ENCODE data around the gene SUMO2. TPM values are rescaled to one million over a fixed set of nuclear protein-coding genes. Genes with fewer than 3 reads are reported as not detected.

The SUMO2 gene
- polyA plus RNA-seq, 1 donor (not counting 4 experiments of a cell fraction or from before 2014, with no cell fraction given): 393 TPM

DNA sequence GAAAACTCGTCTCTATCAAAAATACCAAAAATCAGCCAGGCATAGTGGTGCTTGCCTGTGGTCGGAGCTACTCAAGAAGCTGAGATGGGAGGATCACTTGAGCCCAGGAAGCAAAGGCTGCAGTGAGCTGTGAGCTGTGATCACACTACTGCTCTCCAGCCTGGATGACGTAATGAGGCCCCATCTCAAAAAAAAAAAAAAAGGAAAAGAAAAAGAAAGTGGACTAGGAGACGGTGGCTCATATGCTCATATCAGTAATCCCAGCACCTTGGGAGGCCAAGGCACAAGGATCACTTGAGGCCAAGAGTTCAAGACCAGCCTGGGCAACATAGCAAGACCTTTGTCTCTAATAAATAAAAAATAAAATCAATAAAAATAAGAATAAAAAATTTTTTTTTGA, 8.8 kb upstream of the SUMO2 start:
- no peak overlapping the region for H3K9ac ChIP-seq (ENCODE audit: control insufficient read depth, extremely low read depth, insufficient read depth, low read length)
- H3K27ac ChIP-seq (ENCODE audit: control insufficient read depth, insufficient read depth, low read length): no peak overlapping the region
- H3K4me1 ChIP-seq (ENCODE audit: control insufficient read depth, extremely low read depth, insufficient read depth, low read length): no peaks in the 10 kb centered on the region
- no peaks in the 10 kb centered on the region for H3K79me2 ChIP-seq (ENCODE audit: control insufficient read depth, insufficient read depth, low read length)
- H3K9me3 ChIP-seq (ENCODE audit: control insufficient read depth, low read depth, low read length): no peaks in the 10 kb centered on the region
- dilution Hi-C loops (cut with MboI; ENCODE audit: extremely low pct_ligation_motif_present, low sequenced_read_pairs): no loop called here
- no peak overlapping the region for H3K4me2 ChIP-seq (ENCODE audit: control insufficient read depth, extremely low read depth, insufficient read depth, low read depth, low read length)
- no peaks in the 10 kb centered on the region for H3K9me1 ChIP-seq (ENCODE audit: control insufficient read depth, extremely low read depth, insufficient read depth, low read length)
- no peaks in the 10 kb centered on the region for H3K27me3 ChIP-seq (ENCODE audit: control insufficient read depth, extremely low read depth, insufficient read depth, low read length)
- DNase-seq (ENCODE audit: low read depth, low spot score): no peak
- no peaks in the 10 kb centered on the region for H3K36me3 ChIP-seq (ENCODE audit: control insufficient read depth in 2 of 2, extremely low read depth in 1 of 2, insufficient read depth in 2 of 2, low read length in 2 of 2)
- no peak overlapping the region for H3K4me3 ChIP-seq (ENCODE audit: control insufficient read depth in 2 of 3, extremely low read depth in 1 of 3, insufficient read depth in 2 of 3, low read depth in 1 of 3, low read length in 3 of 3)
- no peak for FAIRE-seq
- H2AFZ ChIP-seq (ENCODE audit: control insufficient read depth, low read length): no peak overlapping the region
- no peak for TF ChIP-seq EZH2 (IDR thresholded peaks at IDR 0.05; ENCODE audit: low read length)
- TF ChIP-seq, protein P1, sequence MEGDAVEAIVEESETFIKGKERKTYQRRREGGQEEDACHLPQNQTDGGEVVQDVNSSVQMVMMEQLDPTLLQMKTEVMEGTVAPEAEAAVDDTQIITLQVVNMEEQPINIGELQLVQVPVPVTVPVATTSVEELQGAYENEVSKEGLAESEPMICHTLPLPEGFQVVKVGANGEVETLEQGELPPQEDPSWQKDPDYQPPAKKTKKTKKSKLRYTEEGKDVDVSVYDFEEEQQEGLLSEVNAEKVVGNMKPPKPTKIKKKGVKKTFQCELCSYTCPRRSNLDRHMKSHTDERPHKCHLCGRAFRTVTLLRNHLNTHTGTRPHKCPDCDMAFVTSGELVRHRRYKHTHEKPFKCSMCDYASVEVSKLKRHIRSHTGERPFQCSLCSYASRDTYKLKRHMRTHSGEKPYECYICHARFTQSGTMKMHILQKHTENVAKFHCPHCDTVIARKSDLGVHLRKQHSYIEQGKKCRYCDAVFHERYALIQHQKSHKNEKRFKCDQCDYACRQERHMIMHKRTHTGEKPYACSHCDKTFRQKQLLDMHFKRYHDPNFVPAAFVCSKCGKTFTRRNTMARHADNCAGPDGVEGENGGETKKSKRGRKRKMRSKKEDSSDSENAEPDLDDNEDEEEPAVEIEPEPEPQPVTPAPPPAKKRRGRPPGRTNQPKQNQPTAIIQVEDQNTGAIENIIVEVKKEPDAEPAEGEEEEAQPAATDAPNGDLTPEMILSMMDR (optimal IDR thresholded peaks at IDR 0.05 in 1 of 3, IDR thresholded peaks at IDR 0.05 in 1 of 3, conservative IDR thresholded peaks at IDR 0.05 in 1 of 3; ENCODE audit: extremely low read depth in 1 of 3, insufficient read depth in 2 of 3, low read length in 3 of 3): no peak
- no peaks in the 10 kb centered on the region for H4K20me1 ChIP-seq (ENCODE audit: control insufficient read depth, extremely low read depth, insufficient read depth, low read length)

DNA sequence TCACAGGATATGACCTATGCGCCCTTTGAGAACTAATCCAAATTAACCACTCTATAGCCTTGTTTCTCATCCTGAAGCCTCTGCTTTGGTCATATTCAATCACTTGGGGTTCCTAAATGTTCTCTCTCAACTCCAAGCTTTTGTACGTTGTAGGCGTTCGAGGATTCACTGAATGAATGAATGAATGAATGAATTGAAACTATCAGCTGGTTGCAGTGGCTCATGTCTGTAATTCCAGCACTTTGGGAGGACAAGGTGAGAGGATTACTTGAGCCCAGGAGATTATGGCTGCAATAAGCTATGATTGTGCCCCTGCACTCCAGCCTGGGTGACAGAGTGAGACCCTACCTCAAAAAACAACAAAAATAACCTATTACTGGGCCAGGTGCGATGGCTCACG, 5.9 kb upstream of the SUMO2 start:
- no peak overlapping the region for H3K27ac ChIP-seq (ENCODE audit: control insufficient read depth, insufficient read depth, low read length)
- H3K9ac ChIP-seq (ENCODE audit: control insufficient read depth, extremely low read depth, insufficient read depth, low read length): no peak overlapping the region
- H4K20me1 ChIP-seq (ENCODE audit: control insufficient read depth, extremely low read depth, insufficient read depth, low read length): no peaks in the 10 kb centered on the region
- no peak for TF ChIP-seq EZH2 (IDR thresholded peaks at IDR 0.05; ENCODE audit: low read length)
- TF ChIP-seq, protein P1 (optimal IDR thresholded peaks at IDR 0.05 in 1 of 3, IDR thresholded peaks at IDR 0.05 in 1 of 3, conservative IDR thresholded peaks at IDR 0.05 in 1 of 3; ENCODE audit: extremely low read depth in 1 of 3, insufficient read depth in 2 of 3, low read length in 3 of 3): no peak
- no peaks in the 10 kb centered on the region for H3K27me3 ChIP-seq (ENCODE audit: control insufficient read depth, extremely low read depth, insufficient read depth, low read length)
- H3K36me3 ChIP-seq (ENCODE audit: control insufficient read depth in 2 of 2, extremely low read depth in 1 of 2, insufficient read depth in 2 of 2, low read length in 2 of 2): no peaks in the 10 kb centered on the region
- no peak overlapping the region for H3K4me3 ChIP-seq (ENCODE audit: control insufficient read depth in 2 of 3, extremely low read depth in 1 of 3, insufficient read depth in 2 of 3, low read depth in 1 of 3, low read length in 3 of 3)
- H3K9me1 ChIP-seq (ENCODE audit: control insufficient read depth, extremely low read depth, insufficient read depth, low read length): no peaks in the 10 kb centered on the region
- DNase-seq (ENCODE audit: low read depth, low spot score) (no peak), FAIRE-seq (no peak)
- H3K4me2 ChIP-seq (ENCODE audit: control insufficient read depth, extremely low read depth, insufficient read depth, low read depth, low read length): no peak overlapping the region
- H2AFZ ChIP-seq (ENCODE audit: control insufficient read depth, low read length): no peak overlapping the region
- H3K4me1 ChIP-seq (ENCODE audit: control insufficient read depth, extremely low read depth, insufficient read depth, low read length): no peaks in the 10 kb centered on the region
- no peaks in the 10 kb centered on the region for H3K79me2 ChIP-seq (ENCODE audit: control insufficient read depth, insufficient read depth, low read length)
- no peaks in the 10 kb centered on the region for H3K9me3 ChIP-seq (ENCODE audit: control insufficient read depth, low read depth, low read length)
- dilution Hi-C loops (cut with MboI; ENCODE audit: extremely low pct_ligation_motif_present, low sequenced_read_pairs): no loop called here
